Duodenal mucosa (tissue), 2 donors: ENCODE measurements around the gene ADGRG3.

ENCODE experiments used
- H3K27ac ChIP-seq: one replicate; pipeline ENCODE4 v1.7.0; 2013; ENCODE audit warnings: low read depth, low read length
- H3K27me3 ChIP-seq, 2 donors: one replicate each; pipeline ENCODE4 v1.7.0; 2013; ENCODE audit warnings: low read length in 2 of 2, control low read depth in 1 of 2; ENCODE audit not compliant: insufficient read depth in 2 of 2, control insufficient read depth in 1 of 2
- H3K36me3 ChIP-seq, 2 donors: one replicate each; pipeline ENCODE4 v1.7.0; 2013; ENCODE audit warnings: low read length in 2 of 2, control low read depth in 1 of 2; ENCODE audit not compliant: insufficient read depth in 2 of 2, control insufficient read depth in 1 of 2
- H3K4me1 ChIP-seq, 2 donors: one replicate each; pipeline ENCODE4 v1.7.0; 2013; ENCODE audit warnings: low read length in 2 of 2, control low read depth in 1 of 2; ENCODE audit not compliant: insufficient read depth in 2 of 2, control insufficient read depth in 1 of 2
- H3K4me3 ChIP-seq, 2 donors: one replicate each; pipeline ENCODE4 v1.7.0; 2013; ENCODE audit warnings: low read length in 2 of 2, low read depth in 1 of 2
- H3K9ac ChIP-seq, 2 donors: one replicate each; pipeline ENCODE4 v1.7.0; 2013; ENCODE audit warnings: low read length in 2 of 2, low read depth in 1 of 2
- H3K9me3 ChIP-seq, 2 donors: one replicate each; pipeline ENCODE4 v1.7.0; 2013; ENCODE audit warnings: low read length in 2 of 2, control low read depth in 1 of 2; ENCODE audit not compliant: control insufficient read depth in 1 of 2

Gene ADGRG3

DNA sequence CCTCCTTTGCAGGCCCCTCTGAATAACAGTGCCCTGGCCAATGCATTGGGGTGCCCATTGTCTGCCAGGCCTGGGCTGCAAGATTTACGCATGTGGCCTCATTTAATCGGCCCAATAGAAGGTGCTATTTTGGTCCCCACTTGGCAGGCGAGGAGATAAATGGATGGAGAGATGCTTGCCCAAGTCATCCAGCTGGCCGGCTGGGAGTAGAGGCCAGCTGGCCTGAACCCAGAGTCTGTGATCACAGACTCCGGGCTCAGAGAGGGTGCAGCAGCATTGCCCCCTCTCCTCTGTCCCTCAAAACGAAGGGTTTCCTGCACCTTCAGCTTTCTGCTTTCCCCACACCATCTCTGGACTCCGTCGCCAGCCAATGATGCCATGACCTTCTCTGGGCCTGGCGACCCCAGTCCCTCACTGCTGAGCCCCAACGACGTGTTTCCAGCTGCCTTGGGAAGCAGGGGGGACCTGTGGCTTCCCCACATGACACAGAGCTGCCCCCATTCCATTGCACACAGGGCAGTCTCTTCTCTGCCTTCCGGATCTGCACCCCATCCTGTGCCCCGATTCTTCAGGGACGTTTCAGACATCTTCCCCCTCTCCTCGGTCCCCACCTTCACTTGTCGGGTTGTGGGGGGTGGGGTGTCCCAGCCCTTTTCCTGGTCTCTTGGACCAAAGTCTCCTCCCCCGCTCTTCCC is 43.2 kb upstream of the ADGRG3 start:
- H3K9me3 ChIP-seq: no peaks in the 10 kb centered on the region
- no peak overlapping the region for H3K4me3 ChIP-seq
- H3K27me3 ChIP-seq: no peaks in the 10 kb centered on the region
- H3K27ac ChIP-seq: no peak overlapping the region
- H3K4me1 ChIP-seq: peaks cover 25 to 34% of the 10 kb centered on the region in 2 donors
- no peak overlapping the region for H3K9ac ChIP-seq
- no peaks in the 10 kb centered on the region for H3K36me3 ChIP-seq

DNA sequence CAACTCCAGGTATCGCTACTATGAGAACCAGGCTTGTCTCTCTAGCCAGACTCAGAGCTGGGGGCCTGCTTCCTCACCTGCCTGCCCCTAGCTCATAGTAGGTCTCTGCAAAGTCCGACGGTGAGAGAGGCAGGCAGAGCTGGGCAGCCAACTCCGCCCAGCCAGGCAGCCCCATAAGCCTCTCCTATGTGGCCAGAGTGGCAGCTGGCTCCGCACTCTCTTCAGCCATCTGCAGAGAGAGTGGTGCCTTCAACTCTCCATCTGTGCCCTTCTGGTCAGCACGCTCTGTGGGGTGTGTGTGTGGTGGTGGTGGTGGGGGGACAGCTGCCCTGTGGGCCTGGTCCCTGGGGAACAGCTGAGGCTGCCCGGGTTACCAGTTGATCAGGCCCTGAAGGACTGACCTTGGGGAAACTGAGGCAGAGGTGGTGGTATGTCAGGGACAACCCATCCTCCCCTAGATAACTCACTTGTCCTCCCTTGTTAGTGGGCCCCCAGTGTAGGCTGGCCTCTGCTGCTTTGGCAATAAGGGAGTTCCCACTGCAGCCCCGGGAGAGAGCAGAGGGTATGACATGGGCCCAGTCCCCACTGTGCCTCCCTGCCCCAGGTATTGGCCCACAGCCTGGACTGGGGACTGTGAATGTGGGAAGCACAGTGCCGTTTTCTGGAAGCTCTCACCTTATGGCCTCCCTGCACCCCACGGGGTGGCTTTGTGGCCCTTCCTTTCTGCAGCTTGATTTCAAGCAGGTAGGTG is 41.5 kb upstream of the ADGRG3 start:
- Histone ChIP-seq H3K9me3 (no peaks in the 10 kb centered on the region), H3K9ac (no peak overlapping the region), H3K36me3 (no peaks in the 10 kb centered on the region), H3K4me3 (no peak overlapping the region), H3K27ac (no peak overlapping the region), H3K27me3 (no peaks in the 10 kb centered on the region), H3K4me1 (peaks cover 24 to 32% of the 10 kb centered on the region in 2 donors)

DNA sequence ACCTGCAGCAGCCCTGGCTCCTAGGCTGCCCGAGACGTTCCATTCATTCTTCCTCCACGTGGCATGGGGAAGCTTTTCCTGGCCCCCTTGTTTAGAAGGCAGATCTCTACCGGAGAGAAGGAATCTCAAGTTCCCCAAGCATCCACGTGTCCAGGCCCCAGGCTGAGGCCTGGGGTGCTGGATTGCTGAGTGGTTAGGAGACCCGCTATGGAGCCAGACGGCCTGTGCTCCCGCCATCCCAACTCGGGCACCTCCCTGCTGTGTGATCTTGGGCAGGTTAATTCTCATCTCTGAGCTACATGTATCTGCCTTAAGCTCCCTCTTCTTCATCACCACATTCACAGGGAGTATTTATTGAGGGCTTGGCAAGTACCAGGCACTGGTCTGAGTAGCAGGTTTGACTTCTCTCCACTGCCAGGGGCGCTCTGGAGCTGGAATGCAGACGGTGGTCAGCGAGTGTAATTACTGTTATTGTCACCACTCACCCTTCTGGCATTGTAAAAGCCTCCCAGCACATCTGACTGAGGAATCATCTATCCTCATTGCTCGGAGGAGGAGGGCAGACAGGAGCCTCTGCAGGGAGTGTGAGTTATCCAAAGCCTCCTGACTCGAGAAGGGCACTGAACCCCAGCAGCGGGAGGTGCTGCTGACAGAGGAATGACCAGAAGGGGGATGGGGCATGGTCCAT is 40.8 kb upstream of the ADGRG3 start:
- H3K4me3 ChIP-seq: no peak overlapping the region
- no peaks in the 10 kb centered on the region for H3K9me3 ChIP-seq
- peaks cover 16 to 25% of the 10 kb centered on the region in 2 donors for H3K4me1 ChIP-seq
- H3K36me3 ChIP-seq: no peaks in the 10 kb centered on the region
- H3K9ac ChIP-seq: no peak overlapping the region
- peak overlapping the region; percentile 63 for H3K27ac ChIP-seq
- no peaks in the 10 kb centered on the region for H3K27me3 ChIP-seq

DNA sequence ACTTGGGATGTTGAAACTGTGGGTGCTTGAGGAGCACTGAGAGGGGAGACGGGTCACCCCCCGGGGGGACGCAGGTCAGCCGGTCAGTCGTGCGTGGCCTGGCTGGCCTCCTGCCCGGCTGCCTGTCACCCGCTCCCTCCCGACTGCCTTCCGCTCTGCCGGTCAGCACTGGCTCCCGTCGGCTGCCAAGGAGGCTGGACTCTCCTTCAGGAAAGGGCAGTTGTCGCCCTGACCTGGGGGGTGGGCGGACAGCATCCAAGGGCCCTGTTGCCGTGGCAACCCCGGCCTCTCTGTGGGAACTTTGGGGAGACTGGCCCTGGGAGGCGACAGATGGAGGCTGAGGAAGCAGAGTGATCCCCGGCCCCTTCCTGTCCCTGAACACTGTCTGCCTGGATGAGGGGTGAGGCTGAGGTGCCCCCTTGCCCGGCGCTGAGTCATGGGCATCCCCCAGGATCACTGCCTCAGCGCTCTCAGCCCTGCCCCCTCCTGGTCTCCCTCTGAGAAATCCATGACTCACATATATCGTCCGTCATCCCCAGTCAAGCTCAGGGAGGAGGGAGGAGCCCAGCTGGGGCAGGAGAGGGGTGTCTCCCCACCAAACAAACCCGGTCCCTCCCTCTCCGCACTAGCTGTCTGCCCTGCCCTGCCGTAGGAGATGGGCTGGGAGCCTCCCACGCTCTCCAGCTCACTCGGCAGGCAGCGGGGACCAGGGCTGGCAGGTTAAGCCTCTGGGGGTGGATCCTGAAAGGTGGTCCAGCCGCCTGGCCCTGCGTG is 39.9 kb upstream of the ADGRG3 start, which contains the start of gene ADGRG1:
Gene ADGRG1, plus strand, starts transcription at position 623 of the 774 bp plus-strand sequence. CDS start 21,658 bp downstream, outside the sequence.
- Histone ChIP-seq H3K4me3 (peak within 1 kb of the TSS; percentile 26 to 36), H3K4me1 (peaks cover 8 to 16% of the 10 kb centered on the region in 2 donors), H3K27ac (peak within 1 kb of the TSS; percentile 76), H3K9ac (peak within 1 kb of the TSS; percentile 14 to 30), H3K27me3 (no peaks in the 10 kb centered on the region), H3K36me3 (peaks cover 0 to 2% of the 10 kb centered on the region in 2 donors), H3K9me3 (no peaks in the 10 kb centered on the region)

DNA sequence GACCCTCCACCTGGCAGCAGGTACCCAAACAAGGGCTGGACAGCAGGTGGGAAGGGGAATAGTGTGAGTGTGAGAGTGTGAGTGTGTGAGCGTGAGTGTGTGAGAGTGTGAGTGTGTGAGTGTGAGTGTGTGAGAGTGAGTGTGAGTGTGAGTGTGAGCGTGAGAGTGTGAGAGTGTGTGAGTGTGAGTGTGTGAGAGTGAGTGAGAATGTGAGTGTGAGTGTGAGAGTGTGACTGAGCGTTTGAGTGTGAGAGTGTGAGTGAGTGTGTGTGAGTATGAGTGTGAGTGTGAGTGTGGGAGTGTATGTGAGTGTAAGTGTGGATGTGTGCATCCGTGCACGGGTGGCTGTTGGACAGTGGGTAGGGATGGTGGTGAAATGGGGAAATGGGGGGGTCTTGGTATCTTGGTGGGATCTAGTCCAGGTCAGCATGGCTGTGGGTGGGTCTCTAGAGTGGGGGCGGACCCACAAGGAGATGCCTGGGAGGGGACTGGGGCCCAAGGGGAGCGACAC is 39.3 kb upstream of the ADGRG3 start:
- Histone ChIP-seq H3K27ac (peak overlapping the region; percentile 63), H3K4me1 (peaks cover 9 to 15% of the 10 kb centered on the region in 2 donors), H3K4me3 (peak overlapping the region; percentile 26 to 36), H3K9ac (peak overlapping the region; percentile 14 to 30), H3K27me3 (no peaks in the 10 kb centered on the region), H3K9me3 (no peaks in the 10 kb centered on the region), H3K36me3 (peaks cover 0 to 2% of the 10 kb centered on the region in 2 donors)

DNA sequence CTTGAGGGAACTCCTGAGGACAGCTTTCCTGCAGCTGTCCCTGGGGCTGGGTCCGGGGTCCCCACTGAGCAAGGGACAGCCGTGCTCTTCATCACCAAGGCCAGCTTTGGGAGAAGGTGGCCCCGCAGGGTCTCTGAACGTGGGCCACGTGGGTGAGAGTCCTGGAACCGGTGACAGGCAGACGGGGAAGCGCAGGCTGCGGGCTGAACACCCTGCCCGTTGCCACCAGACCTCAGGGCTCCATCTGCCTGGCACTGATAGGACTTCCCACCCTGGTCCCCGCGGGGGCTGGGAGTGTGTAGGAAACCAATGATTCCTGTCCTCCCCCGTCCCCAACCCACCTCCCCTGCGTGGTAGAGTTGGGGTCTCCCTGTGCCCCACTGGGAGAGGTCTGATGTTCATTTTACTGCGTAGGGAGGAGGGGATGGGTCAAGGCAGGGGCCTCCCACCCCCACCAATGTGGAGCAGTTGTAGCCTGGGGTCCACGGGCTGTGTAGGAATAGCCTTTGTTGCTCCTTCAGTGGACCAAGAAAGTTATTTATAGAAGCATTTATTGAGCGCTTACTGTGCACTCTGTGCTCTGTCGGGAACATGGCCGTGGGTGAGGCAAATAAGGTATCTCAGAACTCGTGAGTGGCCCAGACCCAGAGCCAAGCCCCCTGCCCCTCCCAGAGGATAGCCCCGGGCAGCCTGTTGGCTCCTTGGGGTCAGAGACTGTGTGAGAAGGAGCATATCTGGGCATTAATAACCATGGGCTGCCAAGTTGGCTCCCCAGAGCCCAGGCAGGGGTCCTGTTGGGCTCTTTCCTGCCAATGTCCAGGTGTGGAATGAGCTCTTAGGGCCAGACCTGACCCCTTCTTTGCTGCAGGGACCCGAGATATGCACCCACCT is 38.3 kb upstream of the ADGRG3 start:
- H3K4me1 ChIP-seq: peaks cover 18 to 24% of the 10 kb centered on the region in 2 donors
- H3K9me3 ChIP-seq: no peaks in the 10 kb centered on the region
- peaks cover 0 to 2% of the 10 kb centered on the region in 2 donors for H3K36me3 ChIP-seq
- H3K27ac ChIP-seq: peak overlapping the region; percentile 63
- H3K4me3 ChIP-seq: peak overlapping the region in 1 of 2 donors; percentile 9
- H3K27me3 ChIP-seq: no peaks in the 10 kb centered on the region
- H3K9ac ChIP-seq: no peak overlapping the region

DNA sequence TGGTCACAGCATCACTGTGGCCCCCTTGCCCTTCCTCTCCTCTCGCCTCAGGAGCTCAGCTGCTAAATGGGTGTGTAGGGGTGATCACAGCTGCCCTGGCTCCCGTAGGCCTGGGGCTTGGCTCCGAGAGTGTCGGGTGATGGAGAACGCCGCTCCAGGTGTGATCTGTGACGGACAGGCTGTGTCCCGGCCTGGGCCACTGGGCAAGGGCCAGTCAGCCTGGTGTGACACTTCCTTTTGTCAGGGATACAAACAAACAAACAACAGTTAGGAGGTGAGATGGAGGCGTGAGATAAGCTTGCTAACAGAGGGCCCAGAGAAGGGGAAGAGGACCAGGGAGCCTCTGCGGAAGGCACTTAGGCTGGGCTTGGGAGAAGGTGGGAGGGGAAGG is 37.7 kb upstream of the ADGRG3 start:
- Histone ChIP-seq H3K4me3 (no peak overlapping the region), H3K9ac (no peak overlapping the region), H3K4me1 (peaks cover 24 to 31% of the 10 kb centered on the region in 2 donors), H3K27me3 (no peaks in the 10 kb centered on the region), H3K27ac (peak overlapping the region; percentile 39), H3K36me3 (peaks cover 0 to 2% of the 10 kb centered on the region in 2 donors), H3K9me3 (no peaks in the 10 kb centered on the region)

DNA sequence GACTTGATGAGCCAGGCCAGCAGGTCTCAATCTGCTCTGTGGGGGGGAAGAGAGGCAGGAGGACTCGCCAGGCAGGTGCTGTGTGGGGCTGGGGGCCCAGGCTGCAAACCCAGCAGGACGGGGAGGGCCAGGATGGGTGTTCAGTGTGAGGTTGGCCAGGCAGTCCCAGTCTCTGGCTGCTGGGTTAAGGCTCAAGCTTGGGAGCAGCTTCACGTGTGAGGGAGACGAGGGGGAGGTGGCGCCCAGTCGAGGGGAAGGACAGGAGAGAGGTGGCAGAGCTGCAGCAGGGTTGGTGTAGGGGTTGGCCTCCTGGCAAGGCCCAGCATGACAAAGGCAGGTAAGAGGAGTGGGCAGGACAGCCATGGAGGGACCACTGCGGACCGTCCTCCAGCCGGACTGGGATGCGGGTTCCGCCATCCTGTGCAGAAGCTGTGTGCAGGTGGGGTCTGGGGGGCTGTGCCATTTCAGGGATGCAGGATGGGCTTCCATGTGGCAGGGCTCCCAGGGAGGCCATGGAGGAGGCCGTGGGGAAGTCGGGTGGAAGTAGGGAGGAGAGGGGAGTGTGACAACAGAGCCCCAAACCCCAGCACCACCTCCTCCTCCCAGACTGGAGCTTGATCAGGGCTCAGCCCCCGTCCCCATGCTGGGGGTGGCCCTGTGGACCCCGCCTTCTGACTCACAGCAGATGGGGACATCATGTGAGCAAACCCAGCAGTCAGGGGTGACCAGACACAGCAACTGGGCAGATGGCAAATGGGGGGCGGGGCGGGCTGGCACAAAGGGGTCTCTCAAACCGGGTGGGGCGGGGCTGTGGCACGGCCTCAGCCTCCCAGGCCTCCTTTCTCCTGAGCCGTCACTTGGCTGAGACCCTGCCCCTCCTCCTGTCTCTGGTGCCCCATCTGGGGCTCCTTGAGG is 36.9 kb upstream of the ADGRG3 start:
- Histone ChIP-seq H3K9ac (no peak overlapping the region), H3K4me1 (peaks cover 32 to 38% of the 10 kb centered on the region in 2 donors), H3K36me3 (peaks cover 0 to 2% of the 10 kb centered on the region in 2 donors)

More for the DNA sequence above, 36.9 kb upstream of the ADGRG3 start:
- no peak overlapping the region for H3K27ac ChIP-seq
- H3K27me3 ChIP-seq: no peaks in the 10 kb centered on the region
- H3K4me3 ChIP-seq: no peak overlapping the region
- no peaks in the 10 kb centered on the region for H3K9me3 ChIP-seq
